ENCODE measurements around the gene ZNRF2. TPM values are rescaled to one million over a fixed set of nuclear protein-coding genes. Genes with fewer than 3 reads are reported as not detected.

ZNRF2 gene
- polyA plus RNA-seq, 1 of the 3 experiments (the other 2 are of a cell fraction), result 4.0 TPM

GRCh38 chr7:30260246-30260768 lies 24.1 kb upstream of the ZNRF2 start:
- Histone ChIP-seq H3K9me3 (no peaks in the 10 kb centered on the region), H3K4me3 (ENCODE audit: low read depth in 2 of 2, low read length in 1 of 2) (no peak overlapping the region), H3K79me2 (ENCODE audit: insufficient read depth) (no peaks in the 10 kb centered on the region), H3K36me3 (replicated peaks in 1 of 2; ENCODE audit: control insufficient read depth in 1 of 2, insufficient read depth in 2 of 2, low read length in 1 of 2) (no peaks in the 10 kb centered on the region), H3F3A (replicated peaks; ENCODE audit: insufficient read depth) (no peaks in the 10 kb centered on the region), H3K4me1 (ENCODE audit: control insufficient read depth in 1 of 2, insufficient read depth in 2 of 2, low read depth in 1 of 2, low read length in 1 of 2) (no peaks in the 10 kb centered on the region), H4K20me1 (ENCODE audit: insufficient read depth) (no peaks in the 10 kb centered on the region), H3K4me2 (no peak overlapping the region), H3K27me3 (ENCODE audit: insufficient read depth) (no peaks in the 10 kb centered on the region), H3K27ac (ENCODE audit: low read depth in 2 of 2, low read length in 1 of 2) (no peak overlapping the region), H3K9ac (no peak overlapping the region), H2AFZ (ENCODE audit: low read depth) (no peak overlapping the region), H3K9me2 (no peaks in the 10 kb centered on the region)
- TF ChIP-seq RCOR1 (IDR thresholded peaks at IDR 0.05; ENCODE audit: low read length), result no peak
- TF ChIP-seq MXI1 (IDR thresholded peaks at IDR 0.05; ENCODE audit: low read depth, low read length), result no peak
- TF ChIP-seq POLR2AphosphoS5 (IDR thresholded peaks at IDR 0.05; ENCODE audit: low read depth, low read length), result no peak
- no peak for TF ChIP-seq CHD2 (IDR thresholded peaks at IDR 0.05; ENCODE audit: low read length, partially characterized antibody)
- no peak for TF ChIP-seq TAF1 (IDR thresholded peaks at IDR 0.05; ENCODE audit: borderline replicate concordance, low read depth, low read length)
- TF ChIP-seq TEAD4 (IDR thresholded peaks at IDR 0.05; ENCODE audit: borderline replicate concordance, insufficient read depth), result no peak
- TF ChIP-seq TCF12 (IDR thresholded peaks at IDR 0.05), result no peak
- TF ChIP-seq, protein P1, sequence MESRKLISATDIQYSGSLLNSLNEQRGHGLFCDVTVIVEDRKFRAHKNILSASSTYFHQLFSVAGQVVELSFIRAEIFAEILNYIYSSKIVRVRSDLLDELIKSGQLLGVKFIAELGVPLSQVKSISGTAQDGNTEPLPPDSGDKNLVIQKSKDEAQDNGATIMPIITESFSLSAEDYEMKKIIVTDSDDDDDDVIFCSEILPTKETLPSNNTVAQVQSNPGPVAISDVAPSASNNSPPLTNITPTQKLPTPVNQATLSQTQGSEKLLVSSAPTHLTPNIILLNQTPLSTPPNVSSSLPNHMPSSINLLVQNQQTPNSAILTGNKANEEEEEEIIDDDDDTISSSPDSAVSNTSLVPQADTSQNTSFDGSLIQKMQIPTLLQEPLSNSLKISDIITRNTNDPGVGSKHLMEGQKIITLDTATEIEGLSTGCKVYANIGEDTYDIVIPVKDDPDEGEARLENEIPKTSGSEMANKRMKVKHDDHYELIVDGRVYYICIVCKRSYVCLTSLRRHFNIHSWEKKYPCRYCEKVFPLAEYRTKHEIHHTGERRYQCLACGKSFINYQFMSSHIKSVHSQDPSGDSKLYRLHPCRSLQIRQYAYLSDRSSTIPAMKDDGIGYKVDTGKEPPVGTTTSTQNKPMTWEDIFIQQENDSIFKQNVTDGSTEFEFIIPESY (IDR thresholded peaks at IDR 0.05; ENCODE audit: borderline replicate concordance, low read depth), result no peak
- no peak for TF ChIP-seq JUND (IDR thresholded peaks at IDR 0.05)
- no peak for TF ChIP-seq RFX5 (IDR thresholded peaks at IDR 0.05; ENCODE audit: low read length)
- TF ChIP-seq, protein P2, sequence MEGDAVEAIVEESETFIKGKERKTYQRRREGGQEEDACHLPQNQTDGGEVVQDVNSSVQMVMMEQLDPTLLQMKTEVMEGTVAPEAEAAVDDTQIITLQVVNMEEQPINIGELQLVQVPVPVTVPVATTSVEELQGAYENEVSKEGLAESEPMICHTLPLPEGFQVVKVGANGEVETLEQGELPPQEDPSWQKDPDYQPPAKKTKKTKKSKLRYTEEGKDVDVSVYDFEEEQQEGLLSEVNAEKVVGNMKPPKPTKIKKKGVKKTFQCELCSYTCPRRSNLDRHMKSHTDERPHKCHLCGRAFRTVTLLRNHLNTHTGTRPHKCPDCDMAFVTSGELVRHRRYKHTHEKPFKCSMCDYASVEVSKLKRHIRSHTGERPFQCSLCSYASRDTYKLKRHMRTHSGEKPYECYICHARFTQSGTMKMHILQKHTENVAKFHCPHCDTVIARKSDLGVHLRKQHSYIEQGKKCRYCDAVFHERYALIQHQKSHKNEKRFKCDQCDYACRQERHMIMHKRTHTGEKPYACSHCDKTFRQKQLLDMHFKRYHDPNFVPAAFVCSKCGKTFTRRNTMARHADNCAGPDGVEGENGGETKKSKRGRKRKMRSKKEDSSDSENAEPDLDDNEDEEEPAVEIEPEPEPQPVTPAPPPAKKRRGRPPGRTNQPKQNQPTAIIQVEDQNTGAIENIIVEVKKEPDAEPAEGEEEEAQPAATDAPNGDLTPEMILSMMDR (IDR thresholded peaks at IDR 0.05), result no peak
- TF ChIP-seq ELF1 (IDR thresholded peaks at IDR 0.05), result no peak
- TF ChIP-seq, protein P3, sequence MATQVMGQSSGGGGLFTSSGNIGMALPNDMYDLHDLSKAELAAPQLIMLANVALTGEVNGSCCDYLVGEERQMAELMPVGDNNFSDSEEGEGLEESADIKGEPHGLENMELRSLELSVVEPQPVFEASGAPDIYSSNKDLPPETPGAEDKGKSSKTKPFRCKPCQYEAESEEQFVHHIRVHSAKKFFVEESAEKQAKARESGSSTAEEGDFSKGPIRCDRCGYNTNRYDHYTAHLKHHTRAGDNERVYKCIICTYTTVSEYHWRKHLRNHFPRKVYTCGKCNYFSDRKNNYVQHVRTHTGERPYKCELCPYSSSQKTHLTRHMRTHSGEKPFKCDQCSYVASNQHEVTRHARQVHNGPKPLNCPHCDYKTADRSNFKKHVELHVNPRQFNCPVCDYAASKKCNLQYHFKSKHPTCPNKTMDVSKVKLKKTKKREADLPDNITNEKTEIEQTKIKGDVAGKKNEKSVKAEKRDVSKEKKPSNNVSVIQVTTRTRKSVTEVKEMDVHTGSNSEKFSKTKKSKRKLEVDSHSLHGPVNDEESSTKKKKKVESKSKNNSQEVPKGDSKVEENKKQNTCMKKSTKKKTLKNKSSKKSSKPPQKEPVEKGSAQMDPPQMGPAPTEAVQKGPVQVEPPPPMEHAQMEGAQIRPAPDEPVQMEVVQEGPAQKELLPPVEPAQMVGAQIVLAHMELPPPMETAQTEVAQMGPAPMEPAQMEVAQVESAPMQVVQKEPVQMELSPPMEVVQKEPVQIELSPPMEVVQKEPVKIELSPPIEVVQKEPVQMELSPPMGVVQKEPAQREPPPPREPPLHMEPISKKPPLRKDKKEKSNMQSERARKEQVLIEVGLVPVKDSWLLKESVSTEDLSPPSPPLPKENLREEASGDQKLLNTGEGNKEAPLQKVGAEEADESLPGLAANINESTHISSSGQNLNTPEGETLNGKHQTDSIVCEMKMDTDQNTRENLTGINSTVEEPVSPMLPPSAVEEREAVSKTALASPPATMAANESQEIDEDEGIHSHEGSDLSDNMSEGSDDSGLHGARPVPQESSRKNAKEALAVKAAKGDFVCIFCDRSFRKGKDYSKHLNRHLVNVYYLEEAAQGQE (IDR thresholded peaks at IDR 0.05; ENCODE audit: low read depth, low read length), result no peak
- TF ChIP-seq EP300 (IDR thresholded peaks at IDR 0.05; ENCODE audit: borderline replicate concordance in 1 of 2, low read depth in 1 of 2, low read length in 1 of 2), result no peak
- POLR2A ChIA-PET, result no interaction called here
- DNase-seq, result no peak
- CTCF ChIA-PET, result interaction anchor here (0.9 to 1.9 kb wide), 2 partner anchors 10 to 16 kb away, joined by 3 to 6 read pairs; no protein-coding TSS in a partner anchor
- WGBS (ENCODE audit: low lambda C conversion rate), result 62% methylated on average over 1 of the region's 1 CpG
